ENCODE measurements around the gene TBCCD1. TPM values are rescaled to one million over a fixed set of nuclear protein-coding genes. Genes with fewer than 3 reads are reported as not detected.

The TBCCD1 gene
- polyA plus RNA-seq, 1 donor (not counting 4 experiments of a cell fraction or from before 2014, with no cell fraction given): 15.8 TPM

DNA sequence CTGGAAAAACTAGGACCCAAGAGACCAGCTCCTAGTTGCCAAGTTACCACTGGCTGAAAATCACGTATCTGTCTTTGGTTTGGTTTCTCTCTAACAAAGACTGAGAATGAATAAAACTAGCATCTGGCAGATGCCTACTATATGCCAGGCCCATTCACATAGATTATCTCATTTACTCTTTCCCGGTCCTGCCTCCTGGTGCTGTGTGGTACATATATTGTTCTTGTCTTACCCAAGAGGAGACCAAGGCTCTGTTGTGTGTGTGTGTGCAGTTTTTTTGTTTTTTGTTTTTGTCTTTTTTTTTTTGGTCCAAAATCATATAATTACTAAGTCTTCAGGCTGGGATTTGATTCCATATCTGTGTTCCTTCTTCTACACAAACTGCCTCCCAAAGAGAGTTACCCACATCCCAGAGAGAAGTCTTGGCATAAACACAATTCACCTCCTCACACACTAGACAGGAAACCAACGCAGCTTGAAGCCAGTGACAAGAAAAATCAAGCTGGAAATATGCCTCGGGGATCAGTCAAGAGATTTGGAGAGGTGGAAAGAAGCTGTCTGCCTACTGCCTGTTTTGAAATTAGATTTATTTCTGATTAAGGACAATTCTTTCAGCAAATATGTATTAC, 46.6 kb upstream of the TBCCD1 start:
- FAIRE-seq (no peak), DNase-seq (ENCODE audit: low read depth, low spot score) (no peak)
- no peak for TF ChIP-seq EZH2 (IDR thresholded peaks at IDR 0.05; ENCODE audit: low read length)
- TF ChIP-seq, protein P1, sequence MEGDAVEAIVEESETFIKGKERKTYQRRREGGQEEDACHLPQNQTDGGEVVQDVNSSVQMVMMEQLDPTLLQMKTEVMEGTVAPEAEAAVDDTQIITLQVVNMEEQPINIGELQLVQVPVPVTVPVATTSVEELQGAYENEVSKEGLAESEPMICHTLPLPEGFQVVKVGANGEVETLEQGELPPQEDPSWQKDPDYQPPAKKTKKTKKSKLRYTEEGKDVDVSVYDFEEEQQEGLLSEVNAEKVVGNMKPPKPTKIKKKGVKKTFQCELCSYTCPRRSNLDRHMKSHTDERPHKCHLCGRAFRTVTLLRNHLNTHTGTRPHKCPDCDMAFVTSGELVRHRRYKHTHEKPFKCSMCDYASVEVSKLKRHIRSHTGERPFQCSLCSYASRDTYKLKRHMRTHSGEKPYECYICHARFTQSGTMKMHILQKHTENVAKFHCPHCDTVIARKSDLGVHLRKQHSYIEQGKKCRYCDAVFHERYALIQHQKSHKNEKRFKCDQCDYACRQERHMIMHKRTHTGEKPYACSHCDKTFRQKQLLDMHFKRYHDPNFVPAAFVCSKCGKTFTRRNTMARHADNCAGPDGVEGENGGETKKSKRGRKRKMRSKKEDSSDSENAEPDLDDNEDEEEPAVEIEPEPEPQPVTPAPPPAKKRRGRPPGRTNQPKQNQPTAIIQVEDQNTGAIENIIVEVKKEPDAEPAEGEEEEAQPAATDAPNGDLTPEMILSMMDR (optimal IDR thresholded peaks at IDR 0.05 in 1 of 3, IDR thresholded peaks at IDR 0.05 in 1 of 3, conservative IDR thresholded peaks at IDR 0.05 in 1 of 3; ENCODE audit: extremely low read depth in 1 of 3, insufficient read depth in 2 of 3, low read length in 3 of 3): no peak
- Histone ChIP-seq H3K9ac (ENCODE audit: control insufficient read depth, extremely low read depth, insufficient read depth, low read length) (no peak overlapping the region), H3K9me3 (ENCODE audit: control insufficient read depth, low read depth, low read length) (no peaks in the 10 kb centered on the region), H2AFZ (ENCODE audit: control insufficient read depth, low read length) (no peak overlapping the region), H3K4me2 (ENCODE audit: control insufficient read depth, extremely low read depth, insufficient read depth, low read depth, low read length) (no peak overlapping the region), H3K4me3 (ENCODE audit: control insufficient read depth in 2 of 3, extremely low read depth in 1 of 3, insufficient read depth in 2 of 3, low read depth in 1 of 3, low read length in 3 of 3) (no peak overlapping the region), H3K4me1 (ENCODE audit: control insufficient read depth, extremely low read depth, insufficient read depth, low read length) (peaks cover 28% of the 10 kb centered on the region), H3K9me1 (ENCODE audit: control insufficient read depth, extremely low read depth, insufficient read depth, low read length) (no peaks in the 10 kb centered on the region), H3K27me3 (ENCODE audit: control insufficient read depth, extremely low read depth, insufficient read depth, low read length) (no peaks in the 10 kb centered on the region), H3K79me2 (ENCODE audit: control insufficient read depth, insufficient read depth, low read length) (no peaks in the 10 kb centered on the region), H3K27ac (ENCODE audit: control insufficient read depth, insufficient read depth, low read length) (no peak overlapping the region), H3K36me3 (ENCODE audit: control insufficient read depth in 2 of 2, extremely low read depth in 1 of 2, insufficient read depth in 2 of 2, low read length in 2 of 2) (no peaks in the 10 kb centered on the region), H4K20me1 (ENCODE audit: control insufficient read depth, extremely low read depth, insufficient read depth, low read length) (no peaks in the 10 kb centered on the region)
- dilution Hi-C loops (cut with MboI; ENCODE audit: extremely low pct_ligation_motif_present, low sequenced_read_pairs): no loop called here

DNA sequence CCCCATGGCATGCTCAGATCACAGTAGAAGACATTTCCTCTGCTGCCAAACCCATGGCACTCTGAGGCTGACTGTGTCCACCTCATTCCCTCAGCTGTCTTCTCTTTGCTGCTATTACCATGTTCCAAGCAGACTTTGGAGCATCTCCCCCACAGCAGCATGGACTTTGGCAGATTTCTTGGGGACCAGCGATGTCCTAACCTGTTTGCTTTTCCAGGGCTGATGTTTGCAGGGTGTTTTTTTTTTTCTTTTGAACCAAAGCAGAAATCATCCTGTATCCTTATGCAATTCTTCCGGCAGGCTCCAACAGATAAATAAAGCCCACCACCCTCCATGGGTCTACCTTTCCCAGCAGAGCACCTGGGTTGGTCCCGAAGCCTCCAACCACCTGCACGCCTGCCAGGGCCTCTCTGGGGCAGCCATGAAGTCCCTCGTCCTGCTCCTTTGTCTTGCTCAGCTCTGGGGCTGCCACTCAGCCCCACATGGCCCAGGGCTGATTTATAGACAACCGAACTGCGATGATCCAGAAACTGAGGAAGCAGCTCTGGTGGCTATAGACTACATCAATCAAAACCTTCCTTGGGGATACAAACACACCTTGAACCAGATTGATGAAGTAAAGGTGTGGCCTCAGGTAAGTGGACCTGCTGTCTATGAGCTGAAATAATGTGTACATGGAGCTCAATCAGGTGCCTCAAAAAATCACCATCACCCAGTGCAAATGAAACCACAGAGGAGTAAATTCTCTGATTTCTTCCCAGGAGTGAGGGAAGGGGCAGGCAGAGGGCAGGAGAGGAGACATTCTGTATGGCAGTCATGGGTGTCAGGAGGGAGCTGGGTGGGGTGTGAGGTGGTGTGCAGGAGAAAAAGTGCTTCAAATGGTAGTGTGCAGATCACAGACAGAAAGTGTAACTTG, 45.8 kb upstream of the TBCCD1 start, which contains the start of gene AHSG:
Gene AHSG, plus strand, starts transcription at position 340 of the 916 bp plus-strand sequence. Its CDS starts 82 bp downstream, at position 422.
- FAIRE-seq (no peak), DNase-seq (ENCODE audit: low read depth, low spot score) (no peak)
- Histone ChIP-seq H3K4me1 (ENCODE audit: control insufficient read depth, extremely low read depth, insufficient read depth, low read length) (peaks cover 25% of the 10 kb centered on the region), H3K27me3 (ENCODE audit: control insufficient read depth, extremely low read depth, insufficient read depth, low read length) (no peaks in the 10 kb centered on the region), H3K9me1 (ENCODE audit: control insufficient read depth, extremely low read depth, insufficient read depth, low read length) (no peaks in the 10 kb centered on the region), H3K9me3 (ENCODE audit: control insufficient read depth, low read depth, low read length) (no peaks in the 10 kb centered on the region), H2AFZ (ENCODE audit: control insufficient read depth, low read length) (no peak within 1 kb of the TSS), H3K27ac (ENCODE audit: control insufficient read depth, insufficient read depth, low read length) (no peak within 1 kb of the TSS), H3K4me3 (ENCODE audit: control insufficient read depth in 2 of 3, extremely low read depth in 1 of 3, insufficient read depth in 2 of 3, low read depth in 1 of 3, low read length in 3 of 3) (no peak within 1 kb of the TSS), H3K9ac (ENCODE audit: control insufficient read depth, extremely low read depth, insufficient read depth, low read length) (no peak within 1 kb of the TSS), H4K20me1 (ENCODE audit: control insufficient read depth, extremely low read depth, insufficient read depth, low read length) (no peaks in the 10 kb centered on the region), H3K79me2 (ENCODE audit: control insufficient read depth, insufficient read depth, low read length) (no peaks in the 10 kb centered on the region), H3K36me3 (ENCODE audit: control insufficient read depth in 2 of 2, extremely low read depth in 1 of 2, insufficient read depth in 2 of 2, low read length in 2 of 2) (no peaks in the 10 kb centered on the region), H3K4me2 (ENCODE audit: control insufficient read depth, extremely low read depth, insufficient read depth, low read depth, low read length) (no peak within 1 kb of the TSS)
- dilution Hi-C loops (cut with MboI; ENCODE audit: extremely low pct_ligation_motif_present, low sequenced_read_pairs): no loop called here
- no peak for TF ChIP-seq EZH2 (IDR thresholded peaks at IDR 0.05; ENCODE audit: low read length)
- TF ChIP-seq, protein P1 (optimal IDR thresholded peaks at IDR 0.05 in 1 of 3, IDR thresholded peaks at IDR 0.05 in 1 of 3, conservative IDR thresholded peaks at IDR 0.05 in 1 of 3; ENCODE audit: extremely low read depth in 1 of 3, insufficient read depth in 2 of 3, low read length in 3 of 3): no peak
